SU-DHL-6 (cell line): ENCODE results near the gene TMEM244.

ENCODE experiments used
- H2AFZ ChIP-seq: fragments of 200-600 bp; sonication (generic); 2 replicates; pipeline ENCODE4 v1.6.1; 2014; ENCODE audit warnings: low read depth, mild to moderate bottlenecking, moderate library complexity, mixed read lengths, antibody characterized with exemption, low read length; ENCODE audit not compliant: severe bottlenecking
- H3F3A ChIP-seq: fragments of 200-600 bp; shearing (Covaris generic); 2 replicates; pipeline ENCODE4 v1.6.0; 2016; ENCODE audit warnings: antibody characterized with exemption, mild to moderate bottlenecking; ENCODE audit not compliant: insufficient read depth
- H3K27ac ChIP-seq: fragments of 200-600 bp; sonication (generic); 2 replicates; pipeline ENCODE4 v1.5.1; 2016; ENCODE audit warnings: low read depth, mild to moderate bottlenecking, low read length, moderate library complexity, mixed read lengths
- H3K27me3 ChIP-seq: fragments of 200-600 bp; sonication (generic), shearing (Covaris generic); 2 replicates; pipeline ENCODE4 v1.6.0; 2014; ENCODE audit warnings: mild to moderate bottlenecking, low read length
- H3K36me3 ChIP-seq: fragments of 200-600 bp; sonication (generic); 2 replicates; pipeline ENCODE4 v1.6.1; 2014; ENCODE audit warnings: mild to moderate bottlenecking, low read length, mixed read lengths
- H3K4me2 ChIP-seq: fragments of 300-600, 200-600 bp; shearing (Covaris generic), sonication (generic); 2 replicates; pipeline ENCODE4 v1.6.0; 2014; ENCODE audit warnings: low read length, low read depth, mild to moderate bottlenecking; ENCODE audit not compliant: poor library complexity, severe bottlenecking
- H3K4me3 ChIP-seq: fragments of 200-600 bp; sonication (generic); 2 replicates; pipeline ENCODE4 v1.5.1; 2014; ENCODE audit warnings: antibody characterized with exemption, low read length, mild to moderate bottlenecking, mixed read lengths; ENCODE audit not compliant: insufficient read depth, poor library complexity, severe bottlenecking
- H3K79me2 ChIP-seq: fragments of 200-600 bp; sonication (generic); 2 replicates; pipeline ENCODE4 v1.6.1; 2014; ENCODE audit warnings: mild to moderate bottlenecking, low read length, moderate library complexity; ENCODE audit not compliant: insufficient read depth
- H3K9ac ChIP-seq: fragments of 200-600 bp; sonication (generic); 2 replicates; pipeline ENCODE4 v1.7.0; 2014; ENCODE audit warnings: mild to moderate bottlenecking, low read length
- H3K9me2 ChIP-seq: fragments of 200-600 bp; sonication (generic); replicated peaks from 2 replicates; pipeline ENCODE4 v1.6.1; 2014; ENCODE audit warnings: low read length; ENCODE audit not compliant: insufficient read depth
- H3K9me3 ChIP-seq: fragments of 200-600 bp; sonication (generic); 2 replicates; pipeline ENCODE4 v1.6.1; 2014; ENCODE audit warnings: low read length, mixed read lengths; ENCODE audit not compliant: insufficient read depth
- H4K20me1 ChIP-seq: fragments of 200-600 bp; sonication (generic); 2 replicates; pipeline ENCODE4 v1.6.1; 2014; ENCODE audit warnings: low read depth, mild to moderate bottlenecking, antibody characterized with exemption, low read length, moderate library complexity, mixed read lengths
- CTCF ChIP-seq: fragments of 200-600 bp; sonication (generic); IDR thresholded peaks from one replicate; pipeline ENCODE4 v1.5.1; 2017; ENCODE audit warnings: antibody characterized with exemption, mild to moderate bottlenecking, low read length, moderate library complexity; ENCODE audit not compliant: insufficient read depth, poor library complexity, severe bottlenecking
- EZH2phosphoT487 ChIP-seq: fragments of 200-600 bp; sonication (generic), shearing (Covaris generic); conservative IDR thresholded peaks from 2 replicates; pipeline ENCODE4 v1.6.1; 2018; ENCODE audit warnings: mild to moderate bottlenecking, antibody characterized with exemption, low read length, moderate library complexity, mixed read lengths

Gene TMEM244

DNA sequence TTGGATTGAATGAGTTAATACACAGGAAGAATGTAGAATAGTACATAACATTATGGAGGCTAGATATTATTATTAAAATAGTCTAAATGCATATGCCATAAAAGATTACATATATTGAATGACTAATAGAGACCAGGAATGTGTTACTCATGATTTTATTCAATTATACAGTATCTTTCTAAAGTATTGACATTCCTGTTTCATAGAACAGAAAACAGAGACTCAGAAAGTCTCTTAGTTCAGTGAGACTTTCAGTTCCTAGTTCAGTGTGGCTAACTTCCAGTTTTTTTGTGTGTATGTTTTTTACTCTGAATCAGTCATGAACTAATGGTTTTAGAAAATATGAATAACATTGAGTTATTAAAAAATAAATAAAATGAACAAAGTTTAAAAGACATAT is 34.6 kb upstream of the TMEM244 start:
- Histone ChIP-seq H3K36me3 (no peaks in the 10 kb centered on the region), H3K27ac (no peak overlapping the region), H3K79me2 (no peaks in the 10 kb centered on the region), H3K9ac (no peak overlapping the region), H3K27me3 (no peaks in the 10 kb centered on the region), H3K4me3 (no peak overlapping the region), H3F3A (no peaks in the 10 kb centered on the region), H2AFZ (no peak overlapping the region), H3K4me2 (no peak overlapping the region), H3K9me2 (no peaks in the 10 kb centered on the region), H3K9me3 (no peaks in the 10 kb centered on the region), H4K20me1 (no peaks in the 10 kb centered on the region)
- TF ChIP-seq CTCF (no peak), EZH2phosphoT487 (no peak)

DNA sequence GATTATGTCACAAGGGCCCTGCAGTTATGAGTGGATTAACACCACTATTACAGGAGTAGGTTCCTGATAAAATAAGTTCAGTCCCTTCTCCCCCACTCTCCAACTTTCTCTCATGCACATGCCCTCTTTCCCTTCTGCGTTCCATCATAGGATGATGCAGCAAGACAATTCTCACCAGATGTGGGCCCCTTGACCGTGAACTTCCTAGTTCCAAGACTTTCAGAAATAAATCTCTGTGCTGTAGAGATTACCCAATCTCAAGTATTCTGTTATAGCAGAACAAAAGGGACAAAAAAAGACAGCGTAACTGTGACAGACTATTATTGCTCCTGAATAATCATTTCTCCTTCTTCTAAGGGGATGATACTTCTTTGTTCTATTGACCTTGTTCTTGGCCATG is 33.8 kb upstream of the TMEM244 start:
- Histone ChIP-seq H3K9me3 (no peaks in the 10 kb centered on the region), H4K20me1 (no peaks in the 10 kb centered on the region), H3F3A (no peaks in the 10 kb centered on the region), H3K4me3 (no peak overlapping the region), H3K27me3 (no peaks in the 10 kb centered on the region), H3K79me2 (no peaks in the 10 kb centered on the region), H3K27ac (no peak overlapping the region), H3K9ac (no peak overlapping the region), H2AFZ (no peak overlapping the region), H3K36me3 (no peaks in the 10 kb centered on the region), H3K9me2 (no peaks in the 10 kb centered on the region), H3K4me2 (no peak overlapping the region)
- TF ChIP-seq EZH2phosphoT487 = no peak
- no peak for TF ChIP-seq CTCF

GRCh38 chr6:129893640-129894039 is 32.5 kb upstream of the TMEM244 start:
- Histone ChIP-seq H4K20me1 (no peaks in the 10 kb centered on the region), H3K9ac (no peak overlapping the region), H3K36me3 (no peaks in the 10 kb centered on the region), H3K79me2 (no peaks in the 10 kb centered on the region), H3K4me3 (no peak overlapping the region), H3K9me2 (no peaks in the 10 kb centered on the region), H3K27ac (no peak overlapping the region), H3K9me3 (no peaks in the 10 kb centered on the region), H3K27me3 (no peaks in the 10 kb centered on the region), H3F3A (no peaks in the 10 kb centered on the region), H2AFZ (no peak overlapping the region), H3K4me2 (no peak overlapping the region)
- TF ChIP-seq CTCF = peak; percentile 26
- no peak for TF ChIP-seq EZH2phosphoT487

DNA sequence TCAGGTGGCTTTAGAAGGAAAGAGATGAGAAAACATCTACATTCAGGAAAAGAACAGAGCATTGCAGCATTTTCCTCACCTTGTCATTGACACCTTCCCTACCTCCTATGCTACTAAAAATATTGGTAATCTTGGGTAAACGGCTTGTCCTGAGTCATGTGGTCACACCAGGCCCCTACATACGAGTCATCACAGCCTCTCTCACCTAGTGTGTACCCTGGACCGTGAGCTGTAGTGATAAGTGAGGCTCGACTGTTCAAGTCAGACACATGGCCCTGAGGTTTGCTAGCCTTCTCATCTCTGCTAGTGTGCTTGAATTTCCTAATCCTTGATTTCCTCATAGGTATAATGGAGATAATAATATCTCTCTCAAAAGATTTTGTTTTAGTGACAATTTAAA is 29.6 kb upstream of the TMEM244 start:
- Histone ChIP-seq H3K36me3 (no peaks in the 10 kb centered on the region), H3K4me2 (no peak overlapping the region), H2AFZ (no peak overlapping the region), H3K9me2 (no peaks in the 10 kb centered on the region), H3K4me3 (no peak overlapping the region), H3K9me3 (no peaks in the 10 kb centered on the region), H3F3A (no peaks in the 10 kb centered on the region), H3K9ac (no peak overlapping the region), H3K27me3 (no peaks in the 10 kb centered on the region), H3K79me2 (no peaks in the 10 kb centered on the region), H4K20me1 (no peaks in the 10 kb centered on the region), H3K27ac (no peak overlapping the region)
- no peak for TF ChIP-seq EZH2phosphoT487
